H7 (cell line): ENCODE results near the gene ZNF436. TPM values are rescaled to one million over a fixed set of nuclear protein-coding genes. Genes with fewer than 3 reads are reported as not detected.
A peak's percentile ranks its signal among the peaks of the same experiment; 100 is the strongest.

Experiments
- DNase-seq: peaks from one replicate; pipeline ENCODE4 v3.0.0; 2012
- H3K27me3 ChIP-seq: 2 replicates; pipeline ENCODE4 v1.6.0; 2011; ENCODE audit warnings: mild to moderate bottlenecking, low read length; ENCODE audit not compliant: control insufficient read depth, insufficient read depth
- H3K36me3 ChIP-seq: replicated peaks from 2 replicates; pipeline ENCODE4 v1.5.1; 2011; ENCODE audit warnings: low read length; ENCODE audit not compliant: control insufficient read depth, insufficient read depth
- H3K4me3 ChIP-seq: 2 replicates; pipeline ENCODE4 v1.5.1; 2011; ENCODE audit warnings: low read depth, mild to moderate bottlenecking, control low read depth, low read length, moderate library complexity; ENCODE audit not compliant: insufficient read depth
- total RNA-seq: library from RNA; depleted of rRNA; stranded (reverse); fragments of >200 nt; shearing (Covaris generic); gene quantifications from 2 replicates; pipeline ENCODE4 v1.2.3, GENCODE V29; 2014

The ZNF436 gene
- total RNA-seq, 1 experiment from 2014 or later: 3.2 TPM

GRCh38 chr1:23362218-23362713, 7.4 kb downstream of the ZNF436 start:
- peaks cover 1% of the 10 kb centered on the region; the same call in 1 of the 2 replicates for H3K36me3 ChIP-seq
- DNase-seq: no peak
- H3K27me3 ChIP-seq: peaks cover 78% of the 10 kb centered on the region
- H3K4me3 ChIP-seq: no peak overlapping the region

GRCh38 chr1:23358310-23358875, 11.2 kb downstream of the ZNF436 start:
- Histone ChIP-seq H3K4me3 (no peak overlapping the region), H3K27me3 (peaks cover 93% of the 10 kb centered on the region), H3K36me3 (peaks cover 1% of the 10 kb centered on the region; the same call in 1 of the 2 replicates)
- no peak for DNase-seq

GRCh38 chr1:23357138-23357908, 12.3 kb downstream of the ZNF436 start:
- H3K27me3 ChIP-seq: peaks cover 95% of the 10 kb centered on the region
- H3K4me3 ChIP-seq: no peak overlapping the region
- H3K36me3 ChIP-seq: 0 out of 2 replicates have a peak, but pooled peaks cover 1% of the 10 kb centered on the region
- DNase-seq: peak; percentile 57

GRCh38 chr1:23356471-23357137, 13.0 kb downstream of the ZNF436 start:
- Histone ChIP-seq H3K4me3 (no peak overlapping the region), H3K27me3 (peaks cover 95% of the 10 kb centered on the region), H3K36me3 (no peaks in the 10 kb centered on the region)
- no peak for DNase-seq

- Histone ChIP-seq H3K27me3 (peaks cover 92% of the 10 kb centered on the region), H3K36me3 (no peaks in the 10 kb centered on the region), H3K4me3 (no peak overlapping the region)
- no peak for DNase-seq
These were observed 15.4 kb downstream of the ZNF436 start for GRCh38 chr1:23354245-23354644.

- no peak for DNase-seq
These were observed 17.4 kb downstream of the ZNF436 start for GRCh38 chr1:23352096-23352695.

GRCh38 chr1:23345920-23346319, 23.7 kb downstream of the ZNF436 start:
- no peak for DNase-seq
- H3K4me3 ChIP-seq: no peak overlapping the region
- H3K27me3 ChIP-seq: peaks cover 30% of the 10 kb centered on the region
- no peaks in the 10 kb centered on the region for H3K36me3 ChIP-seq

More at GRCh38 chr1:23352096-23352695, 17.4 kb downstream of the ZNF436 start:
- H3K27me3 ChIP-seq: peaks cover 88% of the 10 kb centered on the region
- no peaks in the 10 kb centered on the region for H3K36me3 ChIP-seq
- no peak overlapping the region for H3K4me3 ChIP-seq

- H3K4me3 ChIP-seq: peak overlapping the region; percentile 61
- DNase-seq: peak; percentile 44
- H3K36me3 ChIP-seq: no peaks in the 10 kb centered on the region
- peaks cover 23% of the 10 kb centered on the region for H3K27me3 ChIP-seq
These were observed 24.6 kb downstream of the ZNF436 start for GRCh38 chr1:23344987-23345472.

- DNase-seq: peak; percentile 99
- H3K36me3 ChIP-seq: no peaks in the 10 kb centered on the region
- peaks cover 17% of the 10 kb centered on the region for H3K27me3 ChIP-seq
- peak within 1 kb of the TSS; percentile 92 for H3K4me3 ChIP-seq
These were observed 25.3 kb downstream of the ZNF436 start, which contains the start of gene HNRNPR for GRCh38 chr1:23344111-23344986. TSS of gene HNRNPR (minus strand) at chr1:23344284. CDS start at chr1:23341008, 3,276 bp downstream.

- H3K36me3 ChIP-seq: no peaks in the 10 kb centered on the region
- peaks cover 10% of the 10 kb centered on the region for H3K27me3 ChIP-seq
- peak overlapping the region; percentile 92 for H3K4me3 ChIP-seq
- peak; percentile 22 for DNase-seq
These were observed 26.2 kb downstream of the ZNF436 start for GRCh38 chr1:23343221-23344110.

GRCh38 chr1:23341931-23342692, 27.5 kb downstream of the ZNF436 start:
- H3K27me3 ChIP-seq: peaks cover 2% of the 10 kb centered on the region
- peaks cover 2% of the 10 kb centered on the region for H3K36me3 ChIP-seq
- H3K4me3 ChIP-seq: peak overlapping the region; percentile 92; the same call in 1 of the 2 replicates
- DNase-seq: no peak

- Histone ChIP-seq H3K4me3 (no peak overlapping the region), H3K36me3 (peaks cover 8% of the 10 kb centered on the region), H3K27me3 (no peaks in the 10 kb centered on the region)
- no peak for DNase-seq
These were observed 30.0 kb downstream of the ZNF436 start for GRCh38 chr1:23339632-23340031.
